ENCODE measurements around the gene SDK1.

Gene SDK1

GRCh38 chr7:4099651-4100050 is 798.6 kb downstream of the SDK1 start:
- no peak for DNase-seq

- DNase-seq = no peak
Observed at GRCh38 chr7:4100148-4100547, 799.1 kb downstream of the SDK1 start.

GRCh38 chr7:4100691-4101090 is 799.6 kb downstream of the SDK1 start:
- no peak for DNase-seq

- DNase-seq = no peak
Observed at GRCh38 chr7:4102231-4102841, 801.3 kb downstream of the SDK1 start.

- no peak for DNase-seq
Observed at GRCh38 chr7:4103352-4104091, 802.5 kb downstream of the SDK1 start.

GRCh38 chr7:4107839-4108238 is 806.8 kb downstream of the SDK1 start:
- no peak for DNase-seq

- DNase-seq = no peak
Observed at GRCh38 chr7:4108951-4109350, 807.9 kb downstream of the SDK1 start.

- DNase-seq = no peak
Observed at GRCh38 chr7:4109481-4110110, 808.5 kb downstream of the SDK1 start.

GRCh38 chr7:4110438-4110837 is 809.4 kb downstream of the SDK1 start:
- DNase-seq = no peak

GRCh38 chr7:4111166-4111565 is 810.1 kb downstream of the SDK1 start:
- DNase-seq = no peak

GRCh38 chr7:4113271-4113670 is 812.2 kb downstream of the SDK1 start:
- no peak for DNase-seq

GRCh38 chr7:4113976-4114375 is 812.9 kb downstream of the SDK1 start:
- no peak for DNase-seq

- no peak for DNase-seq
Observed at GRCh38 chr7:4115442-4115841, 814.4 kb downstream of the SDK1 start.

GRCh38 chr7:4115941-4116610 is 815.0 kb downstream of the SDK1 start:
- DNase-seq = no peak

GRCh38 chr7:4119848-4120247 is 818.8 kb downstream of the SDK1 start:
- no peak for DNase-seq

- DNase-seq = no peak
Observed at GRCh38 chr7:4123346-4123745, 822.3 kb downstream of the SDK1 start.

GRCh38 chr7:4123823-4124222 is 822.8 kb downstream of the SDK1 start:
- DNase-seq = no peak

- DNase-seq = no peak
Observed at GRCh38 chr7:4124556-4125477, 823.8 kb downstream of the SDK1 start.

- DNase-seq = no peak
Observed at GRCh38 chr7:4127909-4128560, 827.0 kb downstream of the SDK1 start.

GRCh38 chr7:4129481-4130122 is 828.5 kb downstream of the SDK1 start:
- no peak for DNase-seq

- DNase-seq = no peak
Observed at GRCh38 chr7:4131063-4131462, 830.0 kb downstream of the SDK1 start.

GRCh38 chr7:4132221-4132620 is 831.2 kb downstream of the SDK1 start:
- DNase-seq = no peak
